HG03066 (cell line): ENCODE data around the gene TPBG.
A peak's percentile ranks its signal among the peaks of the same experiment; 100 is the strongest.

Experiments used
- ATAC-seq: cut with Tn5 transposase; IDR thresholded peaks from one replicate; pipeline ENCODE4 v1.9.1; 2021; ENCODE audit warnings: low read depth; ENCODE audit not compliant: unreplicated experiment

The TPBG gene, protein sequence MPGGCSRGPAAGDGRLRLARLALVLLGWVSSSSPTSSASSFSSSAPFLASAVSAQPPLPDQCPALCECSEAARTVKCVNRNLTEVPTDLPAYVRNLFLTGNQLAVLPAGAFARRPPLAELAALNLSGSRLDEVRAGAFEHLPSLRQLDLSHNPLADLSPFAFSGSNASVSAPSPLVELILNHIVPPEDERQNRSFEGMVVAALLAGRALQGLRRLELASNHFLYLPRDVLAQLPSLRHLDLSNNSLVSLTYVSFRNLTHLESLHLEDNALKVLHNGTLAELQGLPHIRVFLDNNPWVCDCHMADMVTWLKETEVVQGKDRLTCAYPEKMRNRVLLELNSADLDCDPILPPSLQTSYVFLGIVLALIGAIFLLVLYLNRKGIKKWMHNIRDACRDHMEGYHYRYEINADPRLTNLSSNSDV

DNA sequence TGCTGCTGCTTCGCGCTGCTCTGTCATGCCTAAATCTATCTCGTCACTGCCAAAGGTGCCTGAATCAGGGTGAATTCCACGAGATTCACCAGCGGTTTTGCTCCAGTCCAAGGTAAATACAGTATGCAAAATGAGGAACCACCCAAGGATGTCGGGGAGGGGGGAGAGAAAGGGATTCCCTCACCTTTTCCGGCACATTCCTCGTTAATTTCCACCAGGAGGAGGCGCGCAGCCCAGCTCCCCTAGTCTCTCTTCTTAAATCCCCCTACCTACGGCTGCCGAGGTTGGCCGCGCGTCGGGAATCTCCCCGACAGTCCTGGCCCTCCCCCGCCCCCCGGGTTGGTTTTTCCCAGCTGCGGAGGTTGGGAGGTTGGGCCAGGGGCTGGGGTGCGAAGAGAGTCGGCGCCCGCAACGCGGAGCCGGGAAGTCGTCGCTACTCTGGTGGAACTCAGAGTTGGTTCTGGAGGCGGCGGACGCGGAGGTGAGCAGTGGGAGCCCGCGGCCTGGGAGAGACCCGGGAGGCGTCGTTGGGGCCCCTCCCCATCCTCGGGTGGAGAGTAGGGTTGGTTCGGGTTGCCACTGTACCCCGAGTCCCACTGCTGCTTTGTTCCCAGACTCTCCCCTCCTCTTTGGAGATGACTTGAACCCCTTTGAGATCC, at the start of gene TPBG:
Gene TPBG, plus strand, starts transcription at position 390 of the 659 bp plus-strand sequence. CDS start 1,145 bp downstream, outside the sequence.
- ATAC-seq = peak; percentile 51

DNA sequence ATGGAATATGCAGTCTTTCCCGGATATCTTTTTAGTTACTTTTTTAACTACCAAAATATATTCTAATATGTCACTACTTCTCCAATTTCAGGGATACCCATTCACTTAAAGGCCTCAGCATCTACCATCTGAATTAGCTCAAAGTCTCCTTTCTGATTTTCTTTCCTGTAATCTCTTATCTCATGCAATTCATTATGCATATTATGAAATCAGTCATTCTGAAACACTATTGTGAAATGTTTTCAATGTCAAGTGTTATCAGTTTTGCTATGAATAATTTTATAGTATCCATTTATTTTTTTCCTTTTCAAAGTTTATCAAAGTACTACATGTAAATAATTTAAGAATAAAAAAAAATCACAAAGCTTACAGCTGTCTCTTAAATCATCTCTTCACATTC, 41.2 kb upstream of the TPBG start:
- ATAC-seq = no peak

- ATAC-seq = no peak
Measured at GRCh38 chr6:82329766-82330165, 33.9 kb upstream of the TPBG start.

GRCh38 chr6:82330171-82330804, 33.3 kb upstream of the TPBG start:
- no peak for ATAC-seq

GRCh38 chr6:82331031-82331773, 32.4 kb upstream of the TPBG start:
- no peak for ATAC-seq

GRCh38 chr6:82333781-82334180, 29.8 kb upstream of the TPBG start:
- no peak for ATAC-seq

DNA sequence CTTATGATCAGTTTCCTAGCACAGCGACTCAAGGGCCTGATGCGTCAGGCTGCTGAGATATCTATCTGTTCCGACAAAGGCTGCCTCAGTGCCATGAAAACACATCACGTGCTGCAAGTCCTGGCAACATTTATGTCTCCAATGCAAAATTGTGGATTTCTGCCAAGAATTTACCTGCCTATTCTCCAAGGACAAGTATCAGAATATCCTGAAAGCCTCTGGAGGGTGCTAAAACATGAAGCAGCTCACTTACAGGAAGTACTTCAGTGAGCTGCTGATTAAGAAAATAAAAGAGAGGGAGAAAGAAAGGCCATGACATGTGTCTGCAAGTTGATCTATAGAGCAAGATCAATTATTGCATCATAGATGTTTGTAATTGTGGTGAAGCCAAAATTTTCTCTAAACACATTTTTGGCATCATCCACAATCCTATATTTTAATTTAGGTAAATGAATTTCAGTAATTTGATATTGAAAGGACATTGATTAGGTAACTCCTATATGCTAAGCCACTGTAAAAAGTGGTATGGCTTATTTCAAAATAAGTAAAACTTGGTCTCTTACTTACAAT, 25.8 kb upstream of the TPBG start:
- no peak for ATAC-seq

DNA sequence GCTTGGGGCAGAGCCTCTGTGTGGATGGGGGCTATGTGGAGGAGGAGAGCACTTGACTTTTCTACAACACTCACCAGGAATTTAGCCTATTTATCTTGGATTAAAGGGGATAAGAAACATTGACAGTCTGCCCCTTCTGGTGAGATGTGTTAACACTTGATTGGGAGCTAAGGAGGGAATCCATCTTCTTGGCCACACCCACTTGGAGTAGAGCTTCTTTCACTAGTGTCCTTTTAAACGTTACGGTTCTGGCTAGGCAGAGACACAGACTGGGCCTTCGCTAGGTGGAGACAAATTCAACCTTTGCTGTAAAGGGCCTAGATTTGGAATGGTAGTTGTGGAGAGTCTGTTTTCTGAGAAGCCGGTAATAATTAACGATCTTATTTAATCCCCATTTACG, 15.5 kb upstream of the TPBG start:
- ATAC-seq = no peak

GRCh38 chr6:82353848-82354247, 9.8 kb upstream of the TPBG start:
- no peak for ATAC-seq

DNA sequence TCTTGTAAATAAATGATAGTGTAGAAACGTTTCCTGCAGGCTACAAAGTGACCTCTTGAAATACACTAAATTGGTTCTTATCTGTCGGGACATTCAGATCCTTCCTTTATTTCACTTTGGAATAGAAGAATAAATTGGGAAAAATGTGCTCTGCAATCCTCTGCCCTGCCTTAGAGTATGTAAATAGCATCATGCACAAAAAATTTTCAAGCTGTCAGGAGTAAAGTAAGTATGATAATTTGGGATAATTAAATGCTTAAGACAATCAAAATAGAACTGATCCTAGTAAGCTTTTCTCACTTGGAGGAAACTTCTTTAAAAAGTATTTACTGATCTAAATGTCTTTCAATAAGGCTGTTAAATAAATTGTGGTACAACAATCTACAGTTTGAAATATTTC, 3.1 kb upstream of the TPBG start:
- no peak for ATAC-seq

GRCh38 chr6:82361631-82362030, 2.0 kb upstream of the TPBG start:
- ATAC-seq = no peak

DNA sequence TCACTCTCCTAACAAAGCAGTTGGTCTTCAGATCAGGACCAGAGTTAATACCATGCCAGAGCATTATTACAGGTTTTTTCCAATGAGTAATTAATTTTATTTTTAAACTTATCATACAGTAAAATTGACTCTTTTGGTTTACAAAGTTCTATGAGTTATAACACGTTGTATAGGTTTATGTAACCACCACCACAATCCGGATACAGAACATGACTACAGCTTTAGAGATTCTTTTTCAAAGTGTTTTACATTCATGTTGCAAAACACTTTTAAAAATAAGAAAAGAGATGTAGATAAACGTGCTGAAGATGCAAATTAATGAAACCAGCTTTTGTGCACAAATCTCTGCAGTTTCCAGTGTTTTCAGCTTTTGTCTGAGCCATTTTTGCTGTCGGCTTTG, 1.5 kb upstream of the TPBG start:
- no peak for ATAC-seq

DNA sequence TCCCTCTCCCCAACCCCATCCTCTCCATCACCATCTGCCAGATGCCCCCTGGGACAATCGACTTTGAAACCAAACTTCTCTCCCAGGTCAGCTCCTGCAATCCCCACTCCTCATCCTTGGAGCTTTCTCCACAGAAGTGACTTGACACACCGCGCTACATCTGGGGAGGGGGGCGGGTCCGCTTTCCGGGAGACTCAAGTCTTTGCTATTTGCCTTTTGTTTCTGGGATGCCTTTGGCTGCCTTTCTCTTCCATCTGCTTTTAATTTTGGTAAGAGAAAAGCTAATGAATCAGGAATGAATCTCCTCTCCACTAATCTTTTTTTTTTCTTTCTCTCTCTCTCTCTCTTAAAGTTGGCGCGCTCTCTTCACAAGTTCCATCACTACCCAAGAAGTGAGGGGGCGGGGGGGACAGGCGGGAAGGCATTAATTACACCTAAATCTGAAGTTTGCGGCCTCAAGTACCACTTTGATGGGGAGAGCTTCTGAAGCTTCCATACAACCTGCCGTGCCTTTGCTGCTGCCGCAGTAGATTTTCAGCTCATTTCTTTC, 664 bp upstream of the TPBG start:
- no peak for ATAC-seq

GRCh38 chr6:82364087-82365015, 734 bp downstream of the TPBG start:
- peak; percentile 36 for ATAC-seq

DNA sequence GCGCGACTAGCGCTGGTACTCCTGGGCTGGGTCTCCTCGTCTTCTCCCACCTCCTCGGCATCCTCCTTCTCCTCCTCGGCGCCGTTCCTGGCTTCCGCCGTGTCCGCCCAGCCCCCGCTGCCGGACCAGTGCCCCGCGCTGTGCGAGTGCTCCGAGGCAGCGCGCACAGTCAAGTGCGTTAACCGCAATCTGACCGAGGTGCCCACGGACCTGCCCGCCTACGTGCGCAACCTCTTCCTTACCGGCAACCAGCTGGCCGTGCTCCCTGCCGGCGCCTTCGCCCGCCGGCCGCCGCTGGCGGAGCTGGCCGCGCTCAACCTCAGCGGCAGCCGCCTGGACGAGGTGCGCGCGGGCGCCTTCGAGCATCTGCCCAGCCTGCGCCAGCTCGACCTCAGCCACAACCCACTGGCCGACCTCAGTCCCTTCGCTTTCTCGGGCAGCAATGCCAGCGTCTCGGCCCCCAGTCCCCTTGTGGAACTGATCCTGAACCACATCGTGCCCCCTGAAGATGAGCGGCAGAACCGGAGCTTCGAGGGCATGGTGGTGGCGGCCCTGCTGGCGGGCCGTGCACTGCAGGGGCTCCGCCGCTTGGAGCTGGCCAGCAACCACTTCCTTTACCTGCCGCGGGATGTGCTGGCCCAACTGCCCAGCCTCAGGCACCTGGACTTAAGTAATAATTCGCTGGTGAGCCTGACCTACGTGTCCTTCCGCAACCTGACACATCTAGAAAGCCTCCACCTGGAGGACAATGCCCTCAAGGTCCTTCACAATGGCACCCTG, 1.6 kb downstream of the TPBG start:
- peak; percentile 25 for ATAC-seq

- no peak for ATAC-seq
Measured at GRCh38 chr6:82367704-82368103, 4.1 kb downstream of the TPBG start.

- no peak for ATAC-seq
Measured at GRCh38 chr6:82370788-82371187, 7.2 kb downstream of the TPBG start.

- no peak for ATAC-seq
Measured at GRCh38 chr6:82371799-82372546, 8.4 kb downstream of the TPBG start.
